Upper lobe of right lung (tissue), 1 donor: ENCODE results near the gene MAFF. TPM values are rescaled to one million over a fixed set of nuclear protein-coding genes. Genes with fewer than 3 reads are reported as not detected.

ENCODE experiments used
- ATAC-seq: fragments of 200-7000 bp; cut with Tn5 transposase; one replicate; pipeline ENCODE4 v1.9.1; 2020; ENCODE audit warnings: mild to moderate bottlenecking, moderate library complexity
- DNase-seq: peaks from one replicate; pipeline ENCODE4 v3.0.0-alpha.2; 2020
- H3K27ac ChIP-seq: fragments of 200-600 bp; one replicate; pipeline ENCODE4 v1.8.0; 2022
- H3K27me3 ChIP-seq: fragments of 200-600 bp; one replicate; pipeline ENCODE4 v1.8.0; 2022; ENCODE audit warnings: mild to moderate bottlenecking
- H3K36me3 ChIP-seq: fragments of 200-600 bp; one replicate; pipeline ENCODE4 v1.8.0; 2022
- H3K4me1 ChIP-seq: fragments of 200-600 bp; one replicate; pipeline ENCODE4 v1.8.0; 2022
- H3K4me3 ChIP-seq: fragments of 200-600 bp; one replicate; pipeline ENCODE4 v1.8.0; 2022; ENCODE audit warnings: mild to moderate bottlenecking
- H3K9me3 ChIP-seq: fragments of 200-600 bp; one replicate; pipeline ENCODE4 v1.8.0; 2022
- CTCF ChIP-seq: fragments of 200-600 bp; IDR thresholded peaks from one replicate; pipeline ENCODE4 v1.8.0; 2022; ENCODE audit warnings: antibody characterized with exemption
- intact Hi-C: fragments of 100-400 bp; cut with DNase I; formaldehyde crosslinking; loops from one replicate; pipeline ENCODE4 v1.11.0; 2022
- total RNA-seq: library from RNA; stranded (reverse); fragmentation: NEBNext Ultra II Directional; extraction: Animal tissue kit (Norgen Biotek cat#: 25700); gene quantifications from one replicate; pipeline ENCODE4 v1.2.1, GENCODE V29; 2021
- donor health status: DM: no; HTN: yes; CAD: no; lungs with severe emphysema.

Gene MAFF
- total RNA-seq, 1 donor from 2014 or later = 48.9 TPM

DNA sequence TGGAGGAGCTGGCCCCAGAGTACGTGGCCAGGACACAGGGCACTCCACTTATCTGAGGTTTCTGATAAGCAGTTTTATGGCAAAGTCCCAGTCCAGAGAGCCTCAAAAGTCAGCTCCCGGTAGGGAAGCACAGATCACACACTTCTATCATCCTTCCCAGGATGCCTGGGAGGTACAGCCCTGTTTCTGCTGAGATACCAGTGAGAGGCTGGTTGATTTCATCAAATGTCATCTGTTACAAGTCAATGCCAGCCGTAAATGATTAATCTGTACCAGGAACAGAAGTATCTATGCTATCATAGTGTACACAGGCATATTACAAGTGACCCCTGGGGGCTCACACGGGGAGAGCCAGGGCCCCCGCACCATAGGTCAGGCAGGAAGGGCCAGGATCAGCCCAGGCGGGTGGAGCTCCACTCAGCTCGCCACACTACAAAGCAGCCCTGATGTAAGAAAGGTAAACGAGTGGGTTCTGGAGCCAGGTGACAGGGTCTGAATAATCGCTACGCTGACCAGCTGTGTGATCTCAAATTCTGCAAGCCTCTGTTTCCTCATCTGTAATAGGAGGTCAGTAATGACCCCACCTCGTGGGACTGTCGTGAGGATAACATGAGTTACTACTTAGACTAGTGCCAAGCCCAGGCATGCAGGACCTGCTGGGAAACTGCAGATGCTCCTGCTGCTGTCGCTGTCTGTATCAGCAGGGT lies 37.8 kb upstream of the MAFF start:
- H3K36me3 ChIP-seq = no peaks in the 10 kb centered on the region
- H3K4me3 ChIP-seq = no peak overlapping the region
- peak; percentile 42 for DNase-seq
- no peak for TF ChIP-seq CTCF
- intact Hi-C loops = no loop called here
- no peak overlapping the region for H3K27ac ChIP-seq
- H3K27me3 ChIP-seq = no peaks in the 10 kb centered on the region
- H3K4me1 ChIP-seq = peaks cover 6% of the 10 kb centered on the region
- no peaks in the 10 kb centered on the region for H3K9me3 ChIP-seq
- no peak for ATAC-seq

DNA sequence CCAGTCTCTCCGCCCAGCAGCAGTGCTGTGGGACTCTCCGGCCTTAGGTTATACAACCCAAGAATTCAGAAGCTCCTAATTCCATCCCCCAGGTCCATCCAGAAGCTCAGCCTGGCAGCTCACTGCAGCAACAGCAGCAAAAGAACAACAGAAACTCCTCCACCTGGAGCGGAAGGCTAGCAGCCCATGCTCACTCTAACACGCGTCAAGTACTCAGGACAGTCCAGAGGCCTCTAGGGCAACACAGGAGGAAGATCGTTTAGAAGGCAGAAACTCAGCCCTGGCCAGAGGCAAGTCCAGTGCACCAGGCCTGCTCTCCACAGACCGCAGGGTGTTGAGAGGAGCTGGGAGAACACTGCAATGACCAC lies 37.3 kb upstream of the MAFF start:
- intact Hi-C loops = no loop called here
- H3K27ac ChIP-seq = no peak overlapping the region
- ATAC-seq = no peak
- no peaks in the 10 kb centered on the region for H3K36me3 ChIP-seq
- no peaks in the 10 kb centered on the region for H3K27me3 ChIP-seq
- TF ChIP-seq CTCF = no peak
- H3K9me3 ChIP-seq = no peaks in the 10 kb centered on the region
- H3K4me1 ChIP-seq = peaks cover 6% of the 10 kb centered on the region
- no peak overlapping the region for H3K4me3 ChIP-seq
- DNase-seq = peak; percentile 43

GRCh38 chr22:38165922-38166593 lies 35.7 kb upstream of the MAFF start:
- ATAC-seq (no peak), DNase-seq (no peak)
- TF ChIP-seq CTCF = no peak
- Histone ChIP-seq H3K9me3 (no peaks in the 10 kb centered on the region), H3K36me3 (no peaks in the 10 kb centered on the region), H3K4me3 (no peak overlapping the region), H3K27me3 (no peaks in the 10 kb centered on the region), H3K27ac (no peak overlapping the region), H3K4me1 (peaks cover 6% of the 10 kb centered on the region)
- intact Hi-C loops = no loop called here

GRCh38 chr22:38167988-38168407 lies 33.8 kb upstream of the MAFF start:
- TF ChIP-seq CTCF = no peak
- ATAC-seq = peak; percentile 23
- no peak overlapping the region for H3K4me3 ChIP-seq
- no peaks in the 10 kb centered on the region for H3K36me3 ChIP-seq
- H3K9me3 ChIP-seq = no peaks in the 10 kb centered on the region
- H3K4me1 ChIP-seq = peaks cover 16% of the 10 kb centered on the region
- DNase-seq = no peak
- H3K27ac ChIP-seq = no peak overlapping the region
- H3K27me3 ChIP-seq = no peaks in the 10 kb centered on the region
- intact Hi-C loops = no loop called here

- no peaks in the 10 kb centered on the region for H3K36me3 ChIP-seq
- no peak for ATAC-seq
- DNase-seq = no peak
- intact Hi-C loops = no loop called here
- no peak overlapping the region for H3K27ac ChIP-seq
- H3K27me3 ChIP-seq = no peaks in the 10 kb centered on the region
- TF ChIP-seq CTCF = no peak
- no peaks in the 10 kb centered on the region for H3K9me3 ChIP-seq
- H3K4me3 ChIP-seq = no peak overlapping the region
- peaks cover 23% of the 10 kb centered on the region for H3K4me1 ChIP-seq
Observed at GRCh38 chr22:38169116-38169515, 32.7 kb upstream of the MAFF start.
